ENCODE measurements around the gene IL2RA. TPM values are rescaled to one million over a fixed set of nuclear protein-coding genes. Genes with fewer than 3 reads are reported as not detected.
"Not testable (repeated sequence)": the region's sequence is repeated elsewhere in the genome, so short reads cannot be mapped to it uniquely, and the experiment has no call there.

The IL2RA gene
- polyA plus RNA-seq, 1 experiment, result not detected

GRCh38 chr10:6108072-6108471 is 45.9 kb upstream of the IL2RA start:
- no peak overlapping the region for H3K27ac ChIP-seq (ENCODE audit: low read depth, low read length)
- no peak overlapping the region for H3K4me3 ChIP-seq (ENCODE audit: low read depth, low read length)
- ChIA-PET CTCF (interaction anchor here (0.6 to 6.8 kb wide), 4 partner anchors 12 to 298 kb away, joined by 3 to 83 read pairs (median 20); no protein-coding TSS in a partner anchor), POLR2A (no interaction called here)
- no peak for DNase-seq (ENCODE audit: low read depth, low spot score)
- no peaks in the 10 kb centered on the region for H3K27me3 ChIP-seq (ENCODE audit: control insufficient read depth, insufficient read depth, low read length)
- no peaks in the 10 kb centered on the region for H3K9me3 ChIP-seq (ENCODE audit: control insufficient read depth, insufficient read depth, low read length)
- no peak for TF ChIP-seq CTCF (IDR thresholded peaks at IDR 0.05; ENCODE audit: low read depth, low read length)

- POLR2A ChIA-PET, result interaction anchor here (1.4 kb wide), 1 partner anchor 37 kb away, joined by 4 read pairs; no protein-coding TSS in a partner anchor
- not testable (repeated sequence) for DNase-seq (ENCODE audit: low read depth, low spot score); H3K27me3 ChIP-seq (ENCODE audit: control insufficient read depth, insufficient read depth, low read length); H3K27ac ChIP-seq (ENCODE audit: low read depth, low read length); H3K9me3 ChIP-seq (ENCODE audit: control insufficient read depth, insufficient read depth, low read length); H3K4me3 ChIP-seq (ENCODE audit: low read depth, low read length)
- CTCF ChIA-PET, result interaction anchor here (1.8 to 6.8 kb wide), 3 partner anchors 21 to 298 kb away, joined by 5 to 83 read pairs (median 35); no protein-coding TSS in a partner anchor
These were observed 45.4 kb upstream of the IL2RA start for GRCh38 chr10:6107616-6108015.

GRCh38 chr10:6103591-6103990 is 41.4 kb upstream of the IL2RA start:
- ChIA-PET CTCF (interaction anchor here (1.0 kb wide), 1 partner anchor 17 kb away, joined by 3 read pairs; no protein-coding TSS in a partner anchor), POLR2A (no interaction called here)
- Histone ChIP-seq H3K27ac (ENCODE audit: low read depth, low read length) (no peak overlapping the region), H3K4me3 (ENCODE audit: low read depth, low read length) (no peak overlapping the region), H3K9me3 (ENCODE audit: control insufficient read depth, insufficient read depth, low read length) (no peaks in the 10 kb centered on the region), H3K27me3 (ENCODE audit: control insufficient read depth, insufficient read depth, low read length) (no peaks in the 10 kb centered on the region)
- no peak for TF ChIP-seq CTCF (IDR thresholded peaks at IDR 0.05; ENCODE audit: low read depth, low read length)
- no peak for DNase-seq (ENCODE audit: low read depth, low spot score)

GRCh38 chr10:6102128-6102527 is 40.0 kb upstream of the IL2RA start:
- H3K27ac ChIP-seq (ENCODE audit: low read depth, low read length), result no peak overlapping the region
- no peaks in the 10 kb centered on the region for H3K9me3 ChIP-seq (ENCODE audit: control insufficient read depth, insufficient read depth, low read length)
- TF ChIP-seq CTCF (IDR thresholded peaks at IDR 0.05; ENCODE audit: low read depth, low read length), result no peak
- H3K27me3 ChIP-seq (ENCODE audit: control insufficient read depth, insufficient read depth, low read length), result no peaks in the 10 kb centered on the region
- ChIA-PET POLR2A (no interaction called here), CTCF (no interaction called here)
- no peak for DNase-seq (ENCODE audit: low read depth, low spot score)
- H3K4me3 ChIP-seq (ENCODE audit: low read depth, low read length), result no peak overlapping the region

- DNase-seq (ENCODE audit: low read depth, low spot score), result no peak
- Histone ChIP-seq H3K9me3 (ENCODE audit: control insufficient read depth, insufficient read depth, low read length) (no peaks in the 10 kb centered on the region), H3K27ac (ENCODE audit: low read depth, low read length) (no peak overlapping the region), H3K4me3 (ENCODE audit: low read depth, low read length) (no peak overlapping the region), H3K27me3 (ENCODE audit: control insufficient read depth, insufficient read depth, low read length) (no peaks in the 10 kb centered on the region)
- CTCF ChIA-PET, result interaction anchor here (1.1 to 1.5 kb wide), 2 partner anchors 15 to 300 kb away, joined by 3 to 5 read pairs; no protein-coding TSS in a partner anchor
- no peak for TF ChIP-seq CTCF (IDR thresholded peaks at IDR 0.05; ENCODE audit: low read depth, low read length)
- POLR2A ChIA-PET, result no interaction called here
These were observed 39.0 kb upstream of the IL2RA start for GRCh38 chr10:6101181-6101580.

Measured in AG04450 (cell line).